ENCODE data around the gene PCYOX1L. TPM values are rescaled to one million over a fixed set of nuclear protein-coding genes. Genes with fewer than 3 reads are reported as not detected.

Gene PCYOX1L
- total and polyA plus RNA-seq, 2 of the 8 experiments (the other 6 are each of a cell fraction or from before 2014, with no cell fraction given), result 6.8 to 17.2 TPM

GRCh38 chr5:149367972-149368645 lies 10.3 kb downstream of the PCYOX1L start:
- Histone ChIP-seq H3K4me2 (ENCODE audit: insufficient read depth in 1 of 2, low read depth in 2 of 2, low read length in 2 of 2) (no peak overlapping the region), H3K18ac (ENCODE audit: extremely low read depth, low read length) (no peak overlapping the region), H3K4me3 (ENCODE audit: extremely low read depth in 1 of 4, insufficient read depth in 2 of 4, low read depth in 3 of 4, low read length in 4 of 4) (no peak overlapping the region), H3K23me2 (ENCODE audit: low read depth, low read length) (no peaks in the 10 kb centered on the region), H3K4ac (replicated peaks; ENCODE audit: insufficient read length, low read depth, low read length) (no peak overlapping the region), H2BK12ac (ENCODE audit: low read depth, low read length) (peak overlapping the region; percentile 13; the same call in 1 of the 2 replicates), H4K20me1 (replicated peaks in 1 of 2; ENCODE audit: control insufficient read depth in 1 of 2, insufficient read depth in 2 of 2, low read length in 2 of 2) (peaks cover 0 to 3% of the 10 kb centered on the region in 2 experiments), H4K91ac (replicated peaks; ENCODE audit: insufficient read length, low read length) (no peak overlapping the region), H3K27me3 (replicated peaks in 1 of 4; ENCODE audit: control insufficient read depth in 3 of 4, extremely low read depth in 1 of 4, insufficient read depth in 3 of 4, low read length in 3 of 4) (no peaks in the 10 kb centered on the region), H2BK20ac (ENCODE audit: low read length) (no peak overlapping the region), H3K9ac (replicated peaks in 1 of 4; ENCODE audit: extremely low read depth in 1 of 4, low read depth in 3 of 4, low read length in 3 of 4) (no peak overlapping the region), H2AK5ac (ENCODE audit: low read depth, low read length) (no peak overlapping the region), H2BK5ac (ENCODE audit: low read depth, low read length) (no peak overlapping the region; the same call in 1 of the 2 replicates), H3K79me1 (ENCODE audit: low read depth, low read length) (no peaks in the 10 kb centered on the region), H3K79me2 (ENCODE audit: control insufficient read depth in 1 of 2, insufficient read depth in 2 of 2, low read length in 2 of 2) (no peaks in the 10 kb centered on the region), H2BK15ac (ENCODE audit: low read length) (peak overlapping the region; percentile 66; the same call in 1 of the 2 replicates), H3K4me1 (replicated peaks in 1 of 4; ENCODE audit: control insufficient read depth in 3 of 4, insufficient read depth in 4 of 4, low read length in 3 of 4) (peaks cover 0 to 3% (median 1%) of the 10 kb centered on the region in 4 experiments; a peak in 3 of 7 replicates), H3K56ac (replicated peaks; ENCODE audit: insufficient read length, low read depth, low read length) (no peak overlapping the region), H2AFZ (ENCODE audit: low read length) (no peak overlapping the region), H3K36me3 (ENCODE audit: control insufficient read depth in 2 of 4, insufficient read depth in 4 of 4, low read length in 3 of 4) (no peaks in the 10 kb centered on the region; a peak in 1 of 8 replicates), H3K9me3 (ENCODE audit: insufficient read depth in 2 of 2, low read depth in 1 of 2, low read length in 1 of 2) (no peaks in the 10 kb centered on the region), H4K5ac (ENCODE audit: insufficient read length, low read depth, low read length) (no peak overlapping the region), H4K8ac (ENCODE audit: extremely low read depth, insufficient read depth, low read length) (no peak overlapping the region), H3K27ac (ENCODE audit: low read depth, low read length) (no peak overlapping the region), H3K14ac (ENCODE audit: insufficient read length) (no peak overlapping the region), H2BK120ac (replicated peaks; ENCODE audit: low read depth, low read length) (no peak overlapping the region), H3K23ac (ENCODE audit: insufficient read length) (no peak overlapping the region)
- FAIRE-seq, result no peak
- no peak for DNase-seq (ENCODE audit: low read depth in 1 of 2, low spot score in 2 of 2)
- POLR2A ChIA-PET (ENCODE audit: partially characterized antibody), result interaction anchor here (0.8 to 1.8 kb wide), 4 partner anchors 8 to 23 kb away, joined by 3 to 12 read pairs (median 7); partner anchors contain the start of genes GRPEL2 and PCYOX1L
- CTCF ChIA-PET (ENCODE audit: partially characterized antibody), result interaction anchor here (0.6 to 46.1 kb wide), 51 partner anchors 8 to 553 kb away, joined by 3 to 1310 read pairs (median 5); partner anchors contain the start of genes ARHGEF37, GRPEL2, IL17B and PCYOX1L
- WGBS, 2 experiments (ENCODE audit: extremely low coverage in 1 of 2, insufficient coverage in 1 of 2, insufficient read length in 1 of 2, insufficient replicate concordance in 2 of 2, low coverage in 1 of 2, low lambda C conversion rate in 2 of 2, missing lambda C conversion rate in 1 of 2), result 87% methylated on average over 22 of the region's 22 CpGs; no CpG with 5 or more reads in 1 of the 2 experiments
- TF ChIP-seq PHF8 (conservative IDR thresholded peaks at IDR 0.05; ENCODE audit: low read depth, low read length), result no peak
- no peak for TF ChIP-seq SIN3A (conservative IDR thresholded peaks at IDR 0.05 in 1 of 2, IDR thresholded peaks at IDR 0.05 in 1 of 2; ENCODE audit: low read depth in 1 of 2, low read length in 2 of 2)
- TF ChIP-seq SIX5 (IDR thresholded peaks at IDR 0.05; ENCODE audit: low read depth, low read length), result no peak
- no peak for TF ChIP-seq EP300 (IDR thresholded peaks at IDR 0.05; ENCODE audit: borderline replicate concordance in 1 of 2, low read depth in 2 of 2, low read length in 2 of 2)
- TF ChIP-seq ASH2L (IDR thresholded peaks at IDR 0.05; ENCODE audit: low read length), result no peak
- TF ChIP-seq, protein P1, sequence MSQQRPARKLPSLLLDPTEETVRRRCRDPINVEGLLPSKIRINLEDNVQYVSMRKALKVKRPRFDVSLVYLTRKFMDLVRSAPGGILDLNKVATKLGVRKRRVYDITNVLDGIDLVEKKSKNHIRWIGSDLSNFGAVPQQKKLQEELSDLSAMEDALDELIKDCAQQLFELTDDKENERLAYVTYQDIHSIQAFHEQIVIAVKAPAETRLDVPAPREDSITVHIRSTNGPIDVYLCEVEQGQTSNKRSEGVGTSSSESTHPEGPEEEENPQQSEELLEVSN (IDR thresholded peaks at IDR 0.05), result no peak
